Stomach (tissue), 9 donors: ENCODE results near the gene PAPSS1. TPM values are rescaled to one million over a fixed set of nuclear protein-coding genes. Genes with fewer than 3 reads are reported as not detected.
"Not testable (repeated sequence)": the region's sequence is repeated elsewhere in the genome, so short reads cannot be mapped to it uniquely, and the experiment has no call there.

ENCODE experiments used
- DNase-seq, 2 donors: peaks; one replicate each; pipeline versions ENCODE4 v3.0.0 to v3.0.0-alpha.2; 2013 to 2019
- H3K27ac ChIP-seq, 5 donors: fragments of 200-600 bp in 4 of 5; sonication (generic) in 4 of 5; one replicate each; pipeline ENCODE4 v1.5.1; 2013 to 2019; ENCODE audit warnings: mild to moderate bottlenecking in 1 of 5, moderate library complexity in 1 of 5
- H3K27me3 ChIP-seq, 3 donors: fragments of 200-600 bp; sonication (generic); one replicate each; pipeline ENCODE4 v1.5.1; 2017 to 2019; ENCODE audit warnings: mixed run types in 1 of 3
- H3K36me3 ChIP-seq, 4 donors: fragments of 200-600 bp; sonication (generic); 1 replicate in 3 of 4; 2 replicates in 1 of 4; pipeline ENCODE4 v1.5.1; 2016 to 2019
- H3K4me1 ChIP-seq, 4 donors: fragments of 200-600 bp; sonication (generic); one replicate each; pipeline ENCODE4 v1.5.1; 2016 to 2019
- H3K4me3 ChIP-seq, 4 donors: fragments of 200-600 bp; sonication (generic) in 3 of 4; one replicate each; pipeline ENCODE4 v1.5.1; 2016 to 2019; ENCODE audit warnings: mild to moderate bottlenecking in 1 of 4
- H3K9me3 ChIP-seq, 4 donors: fragments of 200-600 bp; sonication (generic); one replicate each; pipeline ENCODE4 v1.5.1; 2016 to 2019
- EP300 ChIP-seq: sonication (generic); formaldehyde crosslinking; IDR thresholded peaks from one replicate; pipeline ENCODE4 v1.6.1; 2017; ENCODE audit warnings: antibody characterized with exemption
- POLR2A ChIP-seq, 4 donors: fragments of 450-650 bp; IDR thresholded peaks; one replicate each; pipeline ENCODE4 v1.6.1; 2016; ENCODE audit warnings: antibody characterized with exemption in 4 of 4, control low read depth in 2 of 4, mild to moderate bottlenecking in 1 of 4, moderate library complexity in 1 of 4
- POLR2AphosphoS5 ChIP-seq, 3 donors: sonication (generic); formaldehyde crosslinking; IDR thresholded peaks; one replicate each; pipeline ENCODE4 v1.6.1; 2016; ENCODE audit warnings: antibody characterized with exemption in 3 of 3
- WGBS, 5 donors: extraction: QIAGEN DNeasy Blood & Tissue Kit in 3 of 5; methylation state at CpG; one replicate each; pipeline versions ENCODE4 v1.1.5 to v1.1.7; 2013 to 2018; 5-methylcytosine and 5-hydroxymethylcytosine counted together
- intact Hi-C: fragments of 100-400 bp; cut with DNase I; formaldehyde crosslinking; loops from one replicate; pipeline ENCODE4 v1.15.1; 2023; ENCODE audit warnings: low total_unique reads
- polyA plus RNA-seq, 3 donors: library from polyadenylated mRNA; stranded (reverse); fragments of 200-250 nt; gene quantifications; one replicate each; pipeline ENCODE4 v1.2.3, GENCODE V29; 2013
- total RNA-seq, 5 donors: library from RNA; depleted of rRNA; stranded (reverse); fragments of >200 nt; gene quantifications; one replicate each; pipeline versions ENCODE4 v1.1.0 to v1.2.3, GENCODE V29; 2014 to 2016
- TF ChIP-seq, protein P1 (sequence below), 7 experiments: fragments of 450-650 bp in 4 of 7; fragments of 200-600 bp in 3 of 7; sonication (generic) in 3 of 7; IDR thresholded peaks; one replicate each; pipeline ENCODE4 v1.5.1; 2016 to 2019; ENCODE audit warnings: antibody characterized with exemption in 7 of 7, control low read depth in 2 of 7, mild to moderate bottlenecking in 1 of 7
- donor health status: healthy with polysubstance abuse.
- donor health status: Bipolar disorder and iron deficiency.
- donor health status: healthy.

The PAPSS1 gene
- total and polyA plus RNA-seq, 8 donors, result 12.7 to 102 (median 46.8) TPM

DNA sequence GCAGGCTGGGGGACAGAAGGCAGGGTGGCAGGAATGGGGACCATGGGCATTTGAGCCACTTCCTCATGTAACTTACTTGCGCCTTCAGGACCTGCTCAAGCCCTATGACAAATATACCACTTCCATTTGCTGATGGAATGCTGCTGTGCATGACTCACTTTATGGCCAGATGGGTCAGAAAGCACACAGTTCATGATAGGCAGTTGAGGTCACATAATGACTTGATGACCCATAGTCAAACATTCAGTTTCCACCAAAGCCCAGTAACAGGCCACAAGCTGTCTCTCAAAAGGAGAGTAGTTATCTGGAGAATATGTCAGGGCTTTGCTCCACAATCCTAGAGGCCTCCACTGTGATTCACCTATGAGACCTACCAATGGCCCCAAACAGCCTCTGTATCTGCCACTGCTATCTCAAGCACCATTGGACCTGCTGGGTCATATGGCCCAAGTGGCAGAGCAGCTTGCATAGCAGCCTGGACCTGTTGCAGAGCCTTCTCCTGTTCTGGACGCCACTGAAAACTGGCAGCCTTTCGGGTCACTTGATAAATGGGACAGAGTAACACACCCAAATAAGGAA lies 5.3 kb upstream of the PAPSS1 start:
- no peak for TF ChIP-seq POLR2AphosphoS5 (IDR thresholded peaks at IDR 0.05)
- TF ChIP-seq, protein P1, sequence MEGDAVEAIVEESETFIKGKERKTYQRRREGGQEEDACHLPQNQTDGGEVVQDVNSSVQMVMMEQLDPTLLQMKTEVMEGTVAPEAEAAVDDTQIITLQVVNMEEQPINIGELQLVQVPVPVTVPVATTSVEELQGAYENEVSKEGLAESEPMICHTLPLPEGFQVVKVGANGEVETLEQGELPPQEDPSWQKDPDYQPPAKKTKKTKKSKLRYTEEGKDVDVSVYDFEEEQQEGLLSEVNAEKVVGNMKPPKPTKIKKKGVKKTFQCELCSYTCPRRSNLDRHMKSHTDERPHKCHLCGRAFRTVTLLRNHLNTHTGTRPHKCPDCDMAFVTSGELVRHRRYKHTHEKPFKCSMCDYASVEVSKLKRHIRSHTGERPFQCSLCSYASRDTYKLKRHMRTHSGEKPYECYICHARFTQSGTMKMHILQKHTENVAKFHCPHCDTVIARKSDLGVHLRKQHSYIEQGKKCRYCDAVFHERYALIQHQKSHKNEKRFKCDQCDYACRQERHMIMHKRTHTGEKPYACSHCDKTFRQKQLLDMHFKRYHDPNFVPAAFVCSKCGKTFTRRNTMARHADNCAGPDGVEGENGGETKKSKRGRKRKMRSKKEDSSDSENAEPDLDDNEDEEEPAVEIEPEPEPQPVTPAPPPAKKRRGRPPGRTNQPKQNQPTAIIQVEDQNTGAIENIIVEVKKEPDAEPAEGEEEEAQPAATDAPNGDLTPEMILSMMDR (IDR thresholded peaks at IDR 0.05), result no peak
- Histone ChIP-seq H3K27ac (no peak overlapping the region), H3K4me1 (peaks cover 0 to 11% (median 3%) of the 10 kb centered on the region in 4 donors), H3K36me3 (no peaks in the 10 kb centered on the region), H3K4me3 (no peak overlapping the region), H3K9me3 (no peaks in the 10 kb centered on the region), H3K27me3 (no peaks in the 10 kb centered on the region)
- DNase-seq, result no peak
- WGBS, 5 donors, result 50 to 75% (median 60%) methylated on average over 3 of the region's 3 CpGs
- intact Hi-C loops, result no loop called here

DNA sequence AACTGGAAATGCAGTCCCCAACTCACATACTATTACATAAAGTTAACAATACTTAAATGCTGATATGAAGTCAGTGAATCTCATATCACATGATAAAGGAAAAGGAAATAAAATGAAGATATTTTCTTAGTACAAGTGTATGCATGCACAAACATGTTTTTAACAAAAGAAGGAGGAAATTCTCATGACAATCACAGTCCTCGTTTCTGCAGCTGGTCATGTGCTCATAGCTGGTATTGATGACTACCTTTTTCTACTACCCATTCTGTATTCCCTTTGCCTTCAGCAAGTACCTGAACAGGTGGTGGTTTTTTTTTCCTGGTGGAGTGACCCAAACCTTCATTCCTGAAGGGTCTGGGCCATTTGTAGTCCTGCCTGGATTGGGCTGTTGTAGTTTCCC lies 3.3 kb upstream of the PAPSS1 start:
- DNase-seq, H3K27me3 ChIP-seq, H3K9me3 ChIP-seq, H3K4me3 ChIP-seq, intact Hi-C loops, H3K27ac ChIP-seq, H3K36me3 ChIP-seq: not testable (repeated sequence)
- H3K4me1 ChIP-seq, result peaks cover 0 to 22% (median 9%) of the 10 kb centered on the region in 4 donors
- 40 to 58% (median 53%) methylated on average over 1 of the region's 1 CpG for WGBS, 5 donors

DNA sequence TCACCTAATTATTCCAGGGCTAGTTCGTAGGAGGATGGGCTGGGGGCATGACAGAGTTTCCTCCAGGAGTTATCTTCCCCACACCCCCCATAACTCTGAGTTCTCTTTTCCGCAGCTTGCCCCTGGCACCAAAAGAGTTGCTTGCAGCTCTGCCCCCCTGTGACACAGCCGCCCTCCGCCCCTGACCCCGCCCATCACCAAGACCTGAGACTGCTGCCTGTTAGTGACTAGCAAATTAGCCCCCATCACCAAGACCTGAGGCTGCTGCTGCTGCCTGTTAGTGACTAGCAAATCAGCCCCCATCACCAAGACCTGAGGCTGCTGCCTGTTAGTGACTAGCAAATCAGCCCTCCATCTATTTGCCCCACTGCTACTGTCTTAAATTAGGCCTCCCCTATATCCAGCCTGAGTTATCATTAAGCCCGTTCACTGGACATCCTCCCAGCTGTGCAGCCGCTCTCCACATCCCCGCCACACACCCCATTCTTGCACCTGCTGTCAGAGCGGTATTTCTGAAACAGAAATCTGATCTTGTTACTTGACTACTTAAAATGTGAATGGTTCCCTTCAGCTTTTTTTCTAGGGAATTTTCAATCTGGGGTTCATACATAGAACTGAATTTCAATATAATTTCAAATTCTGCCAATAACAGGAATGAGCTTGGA lies 1.5 kb upstream of the PAPSS1 start:
- H3K36me3 ChIP-seq, result no peaks in the 10 kb centered on the region
- 56 to 80% (median 72%) methylated on average over 7 to 9 of the region's 9 CpGs for WGBS, 5 donors
- no peak for TF ChIP-seq EP300
- TF ChIP-seq POLR2AphosphoS5 (IDR thresholded peaks at IDR 0.05), result no peak
- TF ChIP-seq, protein P1 (IDR thresholded peaks at IDR 0.05), result no peak
- TF ChIP-seq POLR2A (IDR thresholded peaks at IDR 0.05), result no peak
- peak in 1 of 2 donors; percentile 55 for DNase-seq
- peaks cover 0 to 40% (median 25%) of the 10 kb centered on the region in 4 donors for H3K4me1 ChIP-seq
- peak overlapping the region in 3 of 5 donors; percentile 84 to 96 (median 95) for H3K27ac ChIP-seq
- H3K27me3 ChIP-seq, result no peaks in the 10 kb centered on the region
- H3K9me3 ChIP-seq, result no peaks in the 10 kb centered on the region
- peak overlapping the region; percentile 95 to 99 (median 96) for H3K4me3 ChIP-seq
- intact Hi-C loops, result no loop called here

- intact Hi-C loops, result loop anchor here (10.0 kb wide), 1 partner anchor 55 kb away; no protein-coding TSS in a partner anchor
- Histone ChIP-seq H3K27me3 (no peaks in the 10 kb centered on the region), H3K4me3 (peak overlapping the region; percentile 95 to 99 (median 96)), H3K4me1 (peaks cover 0 to 52% (median 37%) of the 10 kb centered on the region in 4 donors), H3K27ac (peak overlapping the region; percentile 84 to 96 (median 95)), H3K36me3 (peaks cover 0 to 7% (median 2%) of the 10 kb centered on the region in 4 donors), H3K9me3 (no peaks in the 10 kb centered on the region)
- WGBS, 5 donors, result 1 to 2% (median 1%) methylated on average over 19 to 28 of the region's 28 CpGs
- DNase-seq, result no peak
- no peak for TF ChIP-seq POLR2A (IDR thresholded peaks at IDR 0.05)
- TF ChIP-seq POLR2AphosphoS5 (IDR thresholded peaks at IDR 0.05), result no peak
- TF ChIP-seq EP300, result no peak
- TF ChIP-seq, protein P1 (IDR thresholded peaks at IDR 0.05), result no peak
Observed at GRCh38 chr4:107719207-107719921, 670 bp downstream of the PAPSS1 start.
